ENCODE results near the gene SEMA3B. TPM values are rescaled to one million over a fixed set of nuclear protein-coding genes. Genes with fewer than 3 reads are reported as not detected.

Gene SEMA3B
- total and polyA plus RNA-seq, 9 of the 15 experiments (the other 6 are each of a cell fraction or from before 2014, with no cell fraction given), result 0.03 to 1.8 (median 0.55) TPM; not detected in 1

- TF ChIP-seq ZBTB12 (CRISPR knock-in tag; IDR thresholded peaks at IDR 0.05), result peak; percentile 88
- TF ChIP-seq DIDO1 (tag; IDR thresholded peaks at IDR 0.05; ENCODE audit: low read depth), result peak; percentile 67; the same call in 1 of the 2 replicates
- no peak for TF ChIP-seq ZMIZ1 (IDR thresholded peaks at IDR 0.05; ENCODE audit: low read depth in 2 of 2, low read length in 2 of 2)
- TF ChIP-seq ZFP36 (IDR thresholded peaks at IDR 0.05; ENCODE audit: low read depth, low read length, partially characterized antibody), result no peak
- TF ChIP-seq THRA (IDR thresholded peaks at IDR 0.05), result no peak
- TF ChIP-seq E2F3 (CRISPR knock-in tag; IDR thresholded peaks at IDR 0.05), result 0 out of 2 replicates have a peak, but pooled peaks have one; percentile 76
- peak; percentile 62; the same call in 1 of the 2 replicates for TF ChIP-seq PHF8 (IDR thresholded peaks at IDR 0.05; ENCODE audit: borderline replicate concordance, low read length)
- TF ChIP-seq GATAD2A (IDR thresholded peaks at IDR 0.05), result no peak
- no peak for TF ChIP-seq PKNOX1 (IDR thresholded peaks at IDR 0.05)
- TF ChIP-seq MYC (IDR thresholded peaks at IDR 0.05; ENCODE audit: low read depth, low read length), result peak; percentile 89
- no peak for TF ChIP-seq MYC (CRISPR knock-in tag; IDR thresholded peaks at IDR 0.05; ENCODE audit: borderline replicate concordance, low read depth)
- no peak for TF ChIP-seq EWSR1 (IDR thresholded peaks at IDR 0.05; ENCODE audit: borderline replicate concordance, low read depth, partially characterized antibody)
- TF ChIP-seq PRDM10 (IDR thresholded peaks at IDR 0.05; ENCODE audit: partially characterized antibody), result no peak
- TF ChIP-seq NCOA2 (IDR thresholded peaks at IDR 0.05; ENCODE audit: partially characterized antibody in 2 of 2), result no peak
- peak; percentile 61 for TF ChIP-seq KDM5B (IDR thresholded peaks at IDR 0.05; ENCODE audit: insufficient replicate concordance, low read depth, low read length)
Observed at GRCh38 chr3:50292159-50293078, 23.5 kb downstream of the SEMA3B start, which contains the start of gene IFRD2 (continued).
